ENCODE measurements around the gene DUSP15.

DNA sequence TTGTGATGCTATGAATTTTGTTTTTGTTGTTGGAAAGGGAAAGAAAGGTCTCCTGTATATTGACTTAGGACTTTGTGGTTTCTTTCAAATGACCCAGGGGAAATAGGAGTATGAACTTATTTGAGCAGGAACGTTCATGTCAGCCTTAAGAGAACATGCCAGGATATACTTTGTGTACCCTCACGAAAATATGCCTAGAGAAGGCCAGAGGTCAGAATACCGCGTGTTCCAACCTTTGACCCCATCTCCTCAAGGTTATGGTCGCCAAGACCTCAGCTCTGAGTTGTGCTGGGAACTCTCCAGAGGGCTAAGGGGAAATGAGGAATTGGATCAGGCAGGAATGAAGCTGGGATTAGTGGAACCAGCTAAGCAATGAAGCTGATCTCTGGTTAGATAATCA, 11.6 kb upstream of the DUSP15 start:
- no peak for TF ChIP-seq EZH2 (IDR thresholded peaks at IDR 0.05; ENCODE audit: low read length, unreplicated experiment)
- TF ChIP-seq, protein P1, sequence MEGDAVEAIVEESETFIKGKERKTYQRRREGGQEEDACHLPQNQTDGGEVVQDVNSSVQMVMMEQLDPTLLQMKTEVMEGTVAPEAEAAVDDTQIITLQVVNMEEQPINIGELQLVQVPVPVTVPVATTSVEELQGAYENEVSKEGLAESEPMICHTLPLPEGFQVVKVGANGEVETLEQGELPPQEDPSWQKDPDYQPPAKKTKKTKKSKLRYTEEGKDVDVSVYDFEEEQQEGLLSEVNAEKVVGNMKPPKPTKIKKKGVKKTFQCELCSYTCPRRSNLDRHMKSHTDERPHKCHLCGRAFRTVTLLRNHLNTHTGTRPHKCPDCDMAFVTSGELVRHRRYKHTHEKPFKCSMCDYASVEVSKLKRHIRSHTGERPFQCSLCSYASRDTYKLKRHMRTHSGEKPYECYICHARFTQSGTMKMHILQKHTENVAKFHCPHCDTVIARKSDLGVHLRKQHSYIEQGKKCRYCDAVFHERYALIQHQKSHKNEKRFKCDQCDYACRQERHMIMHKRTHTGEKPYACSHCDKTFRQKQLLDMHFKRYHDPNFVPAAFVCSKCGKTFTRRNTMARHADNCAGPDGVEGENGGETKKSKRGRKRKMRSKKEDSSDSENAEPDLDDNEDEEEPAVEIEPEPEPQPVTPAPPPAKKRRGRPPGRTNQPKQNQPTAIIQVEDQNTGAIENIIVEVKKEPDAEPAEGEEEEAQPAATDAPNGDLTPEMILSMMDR (conservative IDR thresholded peaks at IDR 0.05; ENCODE audit: low read depth, low read length), result no peak
- no peak for TF ChIP-seq EZH2phosphoT487 (IDR thresholded peaks at IDR 0.05; ENCODE audit: borderline replicate concordance, low read length)
